Caco-2 (cell line): ENCODE measurements around the gene ARFGEF2. TPM values are rescaled to one million over a fixed set of nuclear protein-coding genes. Genes with fewer than 3 reads are reported as not detected.

ENCODE experiments used
- BruUV-seq: library from RNA; stranded (reverse); fragments of 400-500 nt; replicated peaks from 2 replicates; lab custom pipeline; 2021; lab: Mats Ljungman, UMichigan
- CTCF ChIA-PET: fragments of 300-600 bp; sonication (Branson Sonifier 250); formaldehyde crosslinking; loops from one replicate; lab custom pipeline; 2022; ENCODE audit warnings: antibody characterized with exemption; lab: Charles Lee
- POLR2A ChIA-PET: fragments of 300-600 bp; sonication (Branson Sonifier 250); formaldehyde crosslinking; loops from one replicate; lab custom pipeline; 2022; ENCODE audit warnings: antibody characterized with exemption; lab: Charles Lee
- DNase-seq, 2 experiments: peaks; one replicate each; pipeline versions ENCODE4 v3.0.0 to v3.0.0-alpha.2; 2020 to 2022
- H3K27me3 ChIP-seq: replicated peaks from 2 replicates; pipeline ENCODE4 v1.6.0; 2011; ENCODE audit warnings: low read length; ENCODE audit not compliant: control insufficient read depth, insufficient read depth
- H3K36me3 ChIP-seq: 2 replicates; pipeline ENCODE4 v1.5.1; 2011; ENCODE audit warnings: low read length; ENCODE audit not compliant: control insufficient read depth, insufficient read depth
- H3K4me1 ChIP-seq: fragments of 250-450 bp; sonication (Bioruptor Pico); 2 replicates; pipeline ENCODE4 v1.5.1; 2020; ENCODE audit warnings: mild to moderate bottlenecking
- H3K4me3 ChIP-seq: 2 replicates; pipeline ENCODE4 v1.5.1; 2011; ENCODE audit warnings: low read depth, mild to moderate bottlenecking, control low read depth, low read length
- H3K9me3 ChIP-seq: fragments of 250-450 bp; sonication (Bioruptor Pico); 2 replicates; pipeline ENCODE4 v1.5.1; 2020; ENCODE audit warnings: mild to moderate bottlenecking, moderate library complexity
- H3K27ac Mint-ChIP-seq: one replicate; pipeline ENCODE4 v1.8.0; 2022; ENCODE audit warnings: mixed read lengths; ENCODE audit not compliant: unreplicated experiment
- H3K27me3 Mint-ChIP-seq: one replicate; pipeline ENCODE4 v1.8.0; 2022; ENCODE audit warnings: mixed read lengths; ENCODE audit not compliant: insufficient read depth, unreplicated experiment
- H3K36me3 Mint-ChIP-seq: one replicate; pipeline ENCODE4 v1.8.0; 2022; ENCODE audit warnings: mild to moderate bottlenecking, mixed read lengths; ENCODE audit not compliant: insufficient read depth, unreplicated experiment
- H3K4me1 Mint-ChIP-seq: one replicate; pipeline ENCODE4 v1.8.0; 2022; ENCODE audit warnings: low read depth, mixed read lengths; ENCODE audit not compliant: unreplicated experiment
- H3K4me3 Mint-ChIP-seq: one replicate; pipeline ENCODE4 v1.8.0; 2022; ENCODE audit warnings: mild to moderate bottlenecking, moderate library complexity, mixed read lengths; ENCODE audit not compliant: unreplicated experiment
- H3K9me3 Mint-ChIP-seq: one replicate; pipeline ENCODE4 v1.8.0; 2022; ENCODE audit warnings: mixed read lengths; ENCODE audit not compliant: unreplicated experiment
- CTCF ChIP-seq, 2 experiments: fragments of 200-600 bp in 1 of 2; IDR thresholded peaks; 1 replicate in 1 of 2; 2 replicates in 1 of 2; pipeline versions ENCODE4 v1.5.1 to v1.8.0; 2011 to 2022; ENCODE audit warnings: antibody characterized with exemption in 1 of 2, control low read depth in 1 of 2, inconsistent platforms in 1 of 2, low read depth in 1 of 2, low read length in 1 of 2, mild to moderate bottlenecking in 1 of 2, moderate library complexity in 1 of 2; ENCODE audit not compliant: insufficient read depth in 1 of 2, severe bottlenecking in 1 of 2, unreplicated experiment in 1 of 2
- intact Hi-C: fragments of 100-400 bp; cut with micrococcal nuclease; formaldehyde crosslinking; loops from one replicate; pipeline ENCODE4 v1.10.0; 2022; ENCODE audit not compliant: unreplicated experiment
- total RNA-seq: library from RNA; stranded (reverse); gene quantifications from 2 replicates; pipeline ENCODE4 v1.2.3, GENCODE V29; 2022

ARFGEF2 gene
- total RNA-seq, 1 experiment from 2014 or later = 78.8 TPM

GRCh38 chr20:49029203-49029602 is 107.7 kb downstream of the ARFGEF2 start:
- H3K27me3 ChIP-seq = no peaks in the 10 kb centered on the region
- no peaks in the 10 kb centered on the region for H3K9me3 ChIP-seq
- no peaks in the 10 kb centered on the region for H3K4me1 Mint-ChIP-seq
- no peak for TF ChIP-seq CTCF (IDR thresholded peaks at IDR 0.05; ENCODE audit: insufficient read depth in 1 of 2, low read depth in 1 of 2, low read length in 1 of 2, severe bottlenecking in 1 of 2, unreplicated experiment in 1 of 2)
- H3K9me3 Mint-ChIP-seq = no peaks in the 10 kb centered on the region
- ChIA-PET CTCF (interaction anchor here (0.5 to 1.4 kb wide), 8 partner anchors 9 to 372 kb away, joined by 3 to 9 read pairs (median 4); partner anchors contain the start of gene CSE1L), POLR2A (interaction anchor here (0.6 to 1.5 kb wide), 2 partner anchors 17 to 1709 kb away, joined by 3 to 4 read pairs; partner anchors contain the start of gene CSE1L)
- peaks cover 12% of the 10 kb centered on the region for H3K36me3 ChIP-seq
- no peak overlapping the region for H3K4me3 Mint-ChIP-seq
- H3K4me1 ChIP-seq = no peaks in the 10 kb centered on the region
- intact Hi-C loops = loop anchor here (2.0 kb wide), 1 partner anchor 16 kb away; no protein-coding TSS in a partner anchor
- BruUV-seq = no TSS peak
- no peak for DNase-seq
- H3K36me3 Mint-ChIP-seq = peaks cover 97% of the 10 kb centered on the region
- no peaks in the 10 kb centered on the region for H3K27me3 Mint-ChIP-seq
- no peak overlapping the region for H3K4me3 ChIP-seq
- no peak overlapping the region for H3K27ac Mint-ChIP-seq

- Histone ChIP-seq H3K9me3 (no peaks in the 10 kb centered on the region; the same call in 1 of the 2 replicates), H3K36me3 (peaks cover 6% of the 10 kb centered on the region; the same call in 1 of the 2 replicates), H3K4me1 (no peaks in the 10 kb centered on the region), H3K27me3 (no peaks in the 10 kb centered on the region), H3K4me3 (no peak overlapping the region)
- DNase-seq = peak in 1 of 2 experiments; percentile 28
- CTCF ChIA-PET = interaction anchor here (0.6 to 0.7 kb wide), 2 partner anchors 8 to 1193 kb away, joined by 3 read pairs; no protein-coding TSS in a partner anchor
- Mint-ChIP-seq H3K27me3 (no peaks in the 10 kb centered on the region), H3K9me3 (no peaks in the 10 kb centered on the region), H3K27ac (no peak overlapping the region), H3K4me3 (no peak overlapping the region), H3K36me3 (peaks cover 92% of the 10 kb centered on the region), H3K4me1 (no peaks in the 10 kb centered on the region)
- intact Hi-C loops = no loop called here
- POLR2A ChIA-PET = interaction anchor here (0.8 kb wide), 1 partner anchor 15 kb away, joined by 3 read pairs; the partner anchor contains the start of gene CSE1L
- TF ChIP-seq CTCF (IDR thresholded peaks at IDR 0.05; ENCODE audit: insufficient read depth in 1 of 2, low read depth in 1 of 2, low read length in 1 of 2, severe bottlenecking in 1 of 2, unreplicated experiment in 1 of 2) = no peak
- no TSS peak for BruUV-seq
Observed at GRCh38 chr20:49030954-49031619, 109.6 kb downstream of the ARFGEF2 start.

- Histone ChIP-seq H3K9me3 (no peaks in the 10 kb centered on the region; the same call in 1 of the 2 replicates), H3K36me3 (peaks cover 6% of the 10 kb centered on the region; the same call in 1 of the 2 replicates), H3K4me1 (no peaks in the 10 kb centered on the region), H3K27me3 (no peaks in the 10 kb centered on the region), H3K4me3 (no peak overlapping the region)
- POLR2A ChIA-PET = no interaction called here
- H3K36me3 Mint-ChIP-seq = peaks cover 81% of the 10 kb centered on the region
- DNase-seq = no peak
- CTCF ChIA-PET = no interaction called here
- TF ChIP-seq CTCF (IDR thresholded peaks at IDR 0.05; ENCODE audit: insufficient read depth in 1 of 2, low read depth in 1 of 2, low read length in 1 of 2, severe bottlenecking in 1 of 2, unreplicated experiment in 1 of 2) = no peak
- intact Hi-C loops = no loop called here
- no TSS peak for BruUV-seq
- H3K27ac Mint-ChIP-seq = no peak overlapping the region
- no peaks in the 10 kb centered on the region for H3K27me3 Mint-ChIP-seq
- no peaks in the 10 kb centered on the region for H3K9me3 Mint-ChIP-seq
- H3K4me1 Mint-ChIP-seq = no peaks in the 10 kb centered on the region
- no peak overlapping the region for H3K4me3 Mint-ChIP-seq
Observed at GRCh38 chr20:49032455-49032854, 110.9 kb downstream of the ARFGEF2 start.
